Dermis microvascular lymphatic vessel endothelial cell (primary cell): Measurements from ENCODE around the gene CNPY4. TPM values are rescaled to one million over a fixed set of nuclear protein-coding genes. Genes with fewer than 3 reads are reported as not detected.

Source experiments
- DNase-seq, 2 donors: peaks; one replicate each; pipeline versions ENCODE4 v3.0.0 to v3.0.0-alpha.2; 2010; ENCODE audit warnings: low read depth in 2 of 2
- total RNA-seq: library from RNA; depleted of rRNA; stranded (reverse); fragments of >200 nt; gene quantifications from 2 replicates; pipeline ENCODE4 v1.2.1, GENCODE V29; 2014

Gene CNPY4
- total RNA-seq, 1 donor from 2014 or later: 24.4 TPM

- DNase-seq: no peak
These were observed 47.8 kb downstream of the CNPY4 start for GRCh38 chr7:100166970-100167911.

GRCh38 chr7:100167912-100168323 is 48.5 kb downstream of the CNPY4 start:
- no peak for DNase-seq

GRCh38 chr7:100169147-100169850 is 49.9 kb downstream of the CNPY4 start:
- no peak for DNase-seq

- no peak for DNase-seq
These were observed 50.9 kb downstream of the CNPY4 start for GRCh38 chr7:100170101-100170897.

GRCh38 chr7:100171087-100171681 is 51.8 kb downstream of the CNPY4 start:
- no peak for DNase-seq

- DNase-seq: no peak
These were observed 52.4 kb downstream of the CNPY4 start for GRCh38 chr7:100171840-100172239.

- DNase-seq: no peak
These were observed 54.5 kb downstream of the CNPY4 start for GRCh38 chr7:100173806-100174495.

GRCh38 chr7:100174582-100174981 is 55.1 kb downstream of the CNPY4 start:
- DNase-seq: no peak

Other genes starting within 250 kb of the CNPY4 start
- 0.13 TPM in 1 of 2 replicates, not detected in the other for gene OR2AE1, start 242.6 kb upstream of the CNPY4 start, total RNA-seq
- gene TRIM4, start 200.1 kb upstream of the CNPY4 start, total RNA-seq: 14.6 and 19.3 TPM in 2 replicates
- 0.26 and 0.63 TPM in 2 replicates for gene GJC3, start 190.0 kb upstream of the CNPY4 start, total RNA-seq
- not detected in 2 replicates for gene AZGP1, start 143.6 kb upstream of the CNPY4 start, total RNA-seq
- 21.7 and 30.7 TPM in 2 replicates for gene ZKSCAN1, start 104.0 kb upstream of the CNPY4 start, total RNA-seq
- gene ZSCAN21, start 69.9 kb upstream of the CNPY4 start, total RNA-seq: 5.4 and 6.2 TPM in 2 replicates
- gene ZNF3, start 37.9 kb upstream of the CNPY4 start, total RNA-seq: 22.5 and 30.1 TPM in 2 replicates
- gene COPS6, start 30.7 kb upstream of the CNPY4 start, total RNA-seq: 66.1 and 79.3 TPM in 2 replicates
- gene MCM7, start 18.2 kb upstream of the CNPY4 start, total RNA-seq: 54.0 and 106 TPM in 2 replicates
- 12.3 and 16.8 TPM in 2 replicates for gene AP4M1, start 18.0 kb upstream of the CNPY4 start, total RNA-seq
- 21.6 and 25.8 TPM in 2 replicates for gene TAF6, start 276 bp upstream of the CNPY4 start, total RNA-seq
- 2.1 and 2.2 TPM in 2 replicates for gene MBLAC1, start 7.3 kb downstream of the CNPY4 start, total RNA-seq
- gene LAMTOR4, start 29.3 kb downstream of the CNPY4 start, total RNA-seq: 84.2 and 112 TPM in 2 replicates
- 4.4 and 5.8 TPM in 2 replicates for gene TRAPPC14, start 39.1 kb downstream of the CNPY4 start, total RNA-seq
- gene GAL3ST4, start 49.0 kb downstream of the CNPY4 start, total RNA-seq: 0.13 TPM in 2 replicates
- 1.9 and 2.8 TPM in 2 replicates for gene GPC2, start 57.7 kb downstream of the CNPY4 start, total RNA-seq
- 0.13 and 0.38 TPM in 2 replicates for gene STAG3, start 58.3 kb downstream of the CNPY4 start, total RNA-seq
- gene PVRIG, start 100.3 kb downstream of the CNPY4 start, total RNA-seq: not detected in 2 replicates
- gene SPDYE3, start 188.1 kb downstream of the CNPY4 start, total RNA-seq: not detected in 2 replicates
- 4.1 and 10.2 TPM in 2 replicates for gene PILRB, start 238.5 kb downstream of the CNPY4 start, total RNA-seq